ENCODE data around the gene ACADL.

Gene ACADL

GRCh38 chr2:210224941-210225672 lies at the start of gene ACADL:
Gene ACADL, minus strand, starts transcription at chr2:210225447. Its CDS starts 184 bp downstream, at chr2:210225263.
- no peak for TF ChIP-seq GATA3 (IDR thresholded peaks at IDR 0.05; ENCODE audit: low read depth, low read length)
- no peak for TF ChIP-seq GATA2 (IDR thresholded peaks at IDR 0.05; ENCODE audit: low read depth, low read length)

- TF ChIP-seq GATA2 (IDR thresholded peaks at IDR 0.05; ENCODE audit: low read depth, low read length) (no peak), GATA3 (IDR thresholded peaks at IDR 0.05; ENCODE audit: low read depth, low read length) (no peak)
These were observed 46.1 kb upstream of the ACADL start for GRCh38 chr2:210271300-210271699.

- TF ChIP-seq GATA2 (IDR thresholded peaks at IDR 0.05; ENCODE audit: low read depth, low read length) (no peak), GATA3 (IDR thresholded peaks at IDR 0.05; ENCODE audit: low read depth, low read length) (no peak)
These were observed 43.9 kb upstream of the ACADL start for GRCh38 chr2:210269148-210269547.

GRCh38 chr2:210268281-210268680 lies 43.0 kb upstream of the ACADL start:
- TF ChIP-seq GATA3 (IDR thresholded peaks at IDR 0.05; ENCODE audit: low read depth, low read length) (no peak), GATA2 (IDR thresholded peaks at IDR 0.05; ENCODE audit: low read depth, low read length) (no peak)

GRCh38 chr2:210267698-210268097 lies 42.5 kb upstream of the ACADL start:
- no peak for TF ChIP-seq GATA2 (IDR thresholded peaks at IDR 0.05; ENCODE audit: low read depth, low read length)
- no peak for TF ChIP-seq GATA3 (IDR thresholded peaks at IDR 0.05; ENCODE audit: low read depth, low read length)

GRCh38 chr2:210264282-210264681 lies 39.0 kb upstream of the ACADL start:
- TF ChIP-seq GATA2 (IDR thresholded peaks at IDR 0.05; ENCODE audit: low read depth, low read length) (no peak), GATA3 (IDR thresholded peaks at IDR 0.05; ENCODE audit: low read depth, low read length) (no peak)

- no peak for TF ChIP-seq GATA3 (IDR thresholded peaks at IDR 0.05; ENCODE audit: low read depth, low read length)
- no peak for TF ChIP-seq GATA2 (IDR thresholded peaks at IDR 0.05; ENCODE audit: low read depth, low read length)
These were observed 38.6 kb upstream of the ACADL start for GRCh38 chr2:210263841-210264240.

GRCh38 chr2:210262036-210262435 lies 36.8 kb upstream of the ACADL start:
- TF ChIP-seq GATA3 (IDR thresholded peaks at IDR 0.05; ENCODE audit: low read depth, low read length) (no peak), GATA2 (IDR thresholded peaks at IDR 0.05; ENCODE audit: low read depth, low read length) (no peak)

GRCh38 chr2:210259687-210260086 lies 34.4 kb upstream of the ACADL start:
- TF ChIP-seq GATA2 (IDR thresholded peaks at IDR 0.05; ENCODE audit: low read depth, low read length) (no peak), GATA3 (IDR thresholded peaks at IDR 0.05; ENCODE audit: low read depth, low read length) (no peak)

- no peak for TF ChIP-seq GATA2 (IDR thresholded peaks at IDR 0.05; ENCODE audit: low read depth, low read length)
- no peak for TF ChIP-seq GATA3 (IDR thresholded peaks at IDR 0.05; ENCODE audit: low read depth, low read length)
These were observed 27.7 kb upstream of the ACADL start for GRCh38 chr2:210252699-210253606.

- TF ChIP-seq GATA3 (IDR thresholded peaks at IDR 0.05; ENCODE audit: low read depth, low read length) = no peak
- TF ChIP-seq GATA2 (IDR thresholded peaks at IDR 0.05; ENCODE audit: low read depth, low read length) = no peak
These were observed 25.4 kb upstream of the ACADL start for GRCh38 chr2:210250622-210251021.

GRCh38 chr2:210233487-210233886 lies 8.2 kb upstream of the ACADL start:
- no peak for TF ChIP-seq GATA3 (IDR thresholded peaks at IDR 0.05; ENCODE audit: low read depth, low read length)
- TF ChIP-seq GATA2 (IDR thresholded peaks at IDR 0.05; ENCODE audit: low read depth, low read length) = no peak

GRCh38 chr2:210230984-210231383 lies 5.7 kb upstream of the ACADL start:
- no peak for TF ChIP-seq GATA2 (IDR thresholded peaks at IDR 0.05; ENCODE audit: low read depth, low read length)
- TF ChIP-seq GATA3 (IDR thresholded peaks at IDR 0.05; ENCODE audit: low read depth, low read length) = no peak

- TF ChIP-seq GATA2 (IDR thresholded peaks at IDR 0.05; ENCODE audit: low read depth, low read length) (no peak), GATA3 (IDR thresholded peaks at IDR 0.05; ENCODE audit: low read depth, low read length) (no peak)
These were observed 5.3 kb upstream of the ACADL start for GRCh38 chr2:210230518-210230917.

- TF ChIP-seq GATA3 (IDR thresholded peaks at IDR 0.05; ENCODE audit: low read depth, low read length) = no peak
These were observed 3.3 kb upstream of the ACADL start for GRCh38 chr2:210228586-210228985.

Measured in SH-SY5Y (cell line).